ENCODE results near the gene ACVR1B.

DNA sequence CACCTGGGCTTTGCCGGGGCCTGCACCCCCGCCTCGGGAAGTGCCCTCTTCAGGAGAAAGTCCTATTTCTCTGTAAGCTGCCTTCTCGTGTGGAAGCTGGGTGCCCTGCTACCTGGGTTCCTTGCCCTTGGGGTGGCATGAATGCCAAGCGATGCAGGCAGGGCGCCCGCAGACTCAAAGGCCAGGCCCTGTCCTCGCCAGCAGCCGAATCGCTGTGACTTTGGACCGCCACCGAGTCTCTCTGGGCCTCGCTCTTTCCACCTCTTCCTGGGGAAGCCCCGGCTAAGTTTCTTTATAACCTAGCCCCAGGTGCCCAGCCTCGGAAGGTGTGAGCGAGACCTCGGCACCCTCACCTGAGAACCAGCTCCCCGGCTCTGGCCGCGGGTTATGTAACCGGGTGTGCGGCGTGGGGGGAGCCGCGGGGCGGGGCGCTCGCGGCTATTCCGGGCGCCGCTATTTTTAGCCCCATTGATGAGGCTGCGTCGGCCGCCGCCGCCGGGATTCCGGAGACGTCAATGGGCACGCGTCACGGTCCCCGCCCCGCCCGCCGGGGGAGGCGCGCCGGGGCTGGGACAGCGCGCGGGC lies 85.2 kb downstream of the ACVR1B start:
- TF ChIP-seq, protein P1, sequence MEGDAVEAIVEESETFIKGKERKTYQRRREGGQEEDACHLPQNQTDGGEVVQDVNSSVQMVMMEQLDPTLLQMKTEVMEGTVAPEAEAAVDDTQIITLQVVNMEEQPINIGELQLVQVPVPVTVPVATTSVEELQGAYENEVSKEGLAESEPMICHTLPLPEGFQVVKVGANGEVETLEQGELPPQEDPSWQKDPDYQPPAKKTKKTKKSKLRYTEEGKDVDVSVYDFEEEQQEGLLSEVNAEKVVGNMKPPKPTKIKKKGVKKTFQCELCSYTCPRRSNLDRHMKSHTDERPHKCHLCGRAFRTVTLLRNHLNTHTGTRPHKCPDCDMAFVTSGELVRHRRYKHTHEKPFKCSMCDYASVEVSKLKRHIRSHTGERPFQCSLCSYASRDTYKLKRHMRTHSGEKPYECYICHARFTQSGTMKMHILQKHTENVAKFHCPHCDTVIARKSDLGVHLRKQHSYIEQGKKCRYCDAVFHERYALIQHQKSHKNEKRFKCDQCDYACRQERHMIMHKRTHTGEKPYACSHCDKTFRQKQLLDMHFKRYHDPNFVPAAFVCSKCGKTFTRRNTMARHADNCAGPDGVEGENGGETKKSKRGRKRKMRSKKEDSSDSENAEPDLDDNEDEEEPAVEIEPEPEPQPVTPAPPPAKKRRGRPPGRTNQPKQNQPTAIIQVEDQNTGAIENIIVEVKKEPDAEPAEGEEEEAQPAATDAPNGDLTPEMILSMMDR (IDR thresholded peaks at IDR 0.05; ENCODE audit: borderline replicate concordance, extremely low read depth, low read length, poor library complexity, severe bottlenecking), result no peak
- TF ChIP-seq EZH2 (IDR thresholded peaks at IDR 0.05; ENCODE audit: borderline replicate concordance, low read depth, low read length, severe bottlenecking), result peak; percentile 85

All from DND-41 (cell line).